Immature natural killer cell (primary cell): ENCODE results near the gene SPATS2L. TPM values are rescaled to one million over a fixed set of nuclear protein-coding genes. Genes with fewer than 3 reads are reported as not detected.

ENCODE experiments used
- DNase-seq, 3 donors: peaks; one replicate each; pipeline ENCODE4 v3.0.0; 2022; ENCODE audit warnings: mixed read lengths in 1 of 3
- H3K27ac Mint-ChIP-seq, 6 donors: one replicate each; pipeline ENCODE4 v1.8.0; 2020; ENCODE audit warnings: mixed read lengths in 6 of 6, mild to moderate bottlenecking in 5 of 6, inconsistent platforms in 4 of 6, moderate library complexity in 3 of 6
- H3K27me3 Mint-ChIP-seq, 3 donors: one replicate each; pipeline ENCODE4 v1.8.0; 2020 to 2021; ENCODE audit warnings: low read depth in 3 of 3, mild to moderate bottlenecking in 3 of 3, mixed read lengths in 3 of 3, moderate library complexity in 3 of 3, inconsistent platforms in 1 of 3
- H3K36me3 Mint-ChIP-seq, 3 donors: one replicate each; pipeline ENCODE4 v1.8.0; 2020; ENCODE audit warnings: mixed read lengths in 3 of 3, inconsistent platforms in 2 of 3, mild to moderate bottlenecking in 2 of 3
- H3K4me1 Mint-ChIP-seq, 2 donors: one replicate each; pipeline ENCODE4 v1.8.0; 2020; ENCODE audit warnings: inconsistent platforms in 2 of 2, mild to moderate bottlenecking in 2 of 2, mixed read lengths in 2 of 2, moderate library complexity in 1 of 2
- H3K4me3 Mint-ChIP-seq, 5 donors: one replicate each; pipeline ENCODE4 v1.8.0; 2020; ENCODE audit warnings: mild to moderate bottlenecking in 5 of 5, mixed read lengths in 5 of 5, inconsistent platforms in 3 of 5, moderate library complexity in 3 of 5
- H3K9me3 Mint-ChIP-seq, 6 donors: one replicate each; pipeline ENCODE4 v1.8.0; 2020; ENCODE audit warnings: mild to moderate bottlenecking in 6 of 6, mixed read lengths in 6 of 6, inconsistent platforms in 4 of 6, moderate library complexity in 3 of 6
- polyA plus RNA-seq, 3 donors: library from polyadenylated mRNA; unstranded; fragments of 300-500 nt; fragmentation: Illumina TruSeq; gene quantifications; one replicate each; pipeline ENCODE4 v1.2.3, GENCODE V29; 2021

The SPATS2L gene, protein sequence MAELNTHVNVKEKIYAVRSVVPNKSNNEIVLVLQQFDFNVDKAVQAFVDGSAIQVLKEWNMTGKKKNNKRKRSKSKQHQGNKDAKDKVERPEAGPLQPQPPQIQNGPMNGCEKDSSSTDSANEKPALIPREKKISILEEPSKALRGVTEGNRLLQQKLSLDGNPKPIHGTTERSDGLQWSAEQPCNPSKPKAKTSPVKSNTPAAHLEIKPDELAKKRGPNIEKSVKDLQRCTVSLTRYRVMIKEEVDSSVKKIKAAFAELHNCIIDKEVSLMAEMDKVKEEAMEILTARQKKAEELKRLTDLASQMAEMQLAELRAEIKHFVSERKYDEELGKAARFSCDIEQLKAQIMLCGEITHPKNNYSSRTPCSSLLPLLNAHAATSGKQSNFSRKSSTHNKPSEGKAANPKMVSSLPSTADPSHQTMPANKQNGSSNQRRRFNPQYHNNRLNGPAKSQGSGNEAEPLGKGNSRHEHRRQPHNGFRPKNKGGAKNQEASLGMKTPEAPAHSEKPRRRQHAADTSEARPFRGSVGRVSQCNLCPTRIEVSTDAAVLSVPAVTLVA
- 1 to 10 TPM in 2 of 3 donors, not detected in 1; 3.4 to 3.9 TPM for polyA plus RNA-seq

DNA sequence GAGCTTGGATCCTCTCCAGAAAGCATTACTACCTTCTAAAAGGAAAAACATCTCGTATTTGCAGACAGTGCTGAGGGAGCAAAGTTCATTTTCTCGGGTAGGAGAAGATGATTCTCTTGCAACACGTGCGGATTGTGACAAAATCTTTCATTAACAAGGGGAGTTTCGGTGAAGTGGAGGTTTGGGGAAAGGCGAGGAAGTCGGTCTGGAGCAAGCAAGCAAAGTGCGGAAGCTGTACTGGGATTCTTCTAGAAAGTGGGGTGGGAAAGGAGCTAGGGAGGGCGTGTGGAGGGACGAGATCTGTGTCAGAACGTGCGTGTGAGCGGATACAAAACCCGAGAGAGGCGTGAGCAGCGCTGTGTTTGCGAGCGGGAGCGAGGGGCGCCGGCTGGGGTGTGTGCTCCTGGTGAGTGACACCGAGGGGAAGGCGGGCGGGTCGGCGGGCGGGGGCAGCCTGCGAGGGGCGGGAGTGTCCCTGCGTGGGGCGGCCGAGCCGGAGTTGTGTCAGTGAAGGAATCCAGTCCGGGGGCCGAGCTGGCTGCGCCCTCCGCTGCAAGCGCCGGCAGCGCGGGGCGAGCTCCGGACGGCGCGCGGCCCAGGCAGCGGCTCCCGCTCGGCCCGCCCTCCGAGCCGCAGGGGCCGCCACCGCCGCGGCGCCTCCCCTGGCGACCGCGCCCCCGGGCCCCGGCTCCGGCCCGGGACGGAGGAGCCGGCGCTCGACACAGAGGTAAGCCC lies at the start of gene SPATS2L:
TSS of gene SPATS2L (plus strand) at position 498 of the 735 bp plus-strand sequence. CDS start 82,552 bp downstream, outside the sequence.
- peaks cover 8 to 12% (median 9%) of the 10 kb centered on the region in 3 donors for H3K27me3 Mint-ChIP-seq
- H3K4me1 Mint-ChIP-seq: peaks cover 13 to 17% of the 10 kb centered on the region in 2 donors
- H3K27ac Mint-ChIP-seq: peak within 1 kb of the TSS in 5 of 6 donors; percentile 2 to 53 (median 41)
- H3K36me3 Mint-ChIP-seq: no peaks in the 10 kb centered on the region
- H3K4me3 Mint-ChIP-seq: peak within 1 kb of the TSS; percentile 89 to 95 (median 92)
- DNase-seq: peak; percentile 10 to 28 (median 16)
- H3K9me3 Mint-ChIP-seq: no peaks in the 10 kb centered on the region

DNA sequence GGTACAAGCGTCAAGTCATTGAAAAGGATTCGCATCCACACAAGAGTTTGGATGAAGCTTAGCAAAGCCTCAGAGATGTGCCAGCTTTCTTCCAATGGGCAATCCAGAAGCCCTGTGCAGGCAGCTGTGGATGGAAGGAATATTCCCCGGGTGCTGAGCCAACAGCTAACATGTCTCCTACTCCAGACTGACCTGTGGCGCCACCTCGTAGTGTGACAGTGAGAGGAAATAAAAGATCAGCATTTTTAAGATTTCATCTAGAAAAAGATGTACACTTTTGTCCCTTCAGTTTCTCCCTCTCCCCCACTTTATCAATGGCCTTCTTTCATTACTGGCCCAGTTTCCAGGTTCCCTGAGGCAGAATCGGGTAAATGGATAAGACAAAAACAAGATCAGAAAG lies 48.9 kb upstream of the SPATS2L start:
- H3K36me3 Mint-ChIP-seq: no peaks in the 10 kb centered on the region
- no peak overlapping the region for H3K27ac Mint-ChIP-seq
- no peaks in the 10 kb centered on the region for H3K9me3 Mint-ChIP-seq
- no peak overlapping the region for H3K4me3 Mint-ChIP-seq
- no peak for DNase-seq
- no peaks in the 10 kb centered on the region for H3K4me1 Mint-ChIP-seq
- H3K27me3 Mint-ChIP-seq: peaks cover 0 to 12% (median 7%) of the 10 kb centered on the region in 3 donors

DNA sequence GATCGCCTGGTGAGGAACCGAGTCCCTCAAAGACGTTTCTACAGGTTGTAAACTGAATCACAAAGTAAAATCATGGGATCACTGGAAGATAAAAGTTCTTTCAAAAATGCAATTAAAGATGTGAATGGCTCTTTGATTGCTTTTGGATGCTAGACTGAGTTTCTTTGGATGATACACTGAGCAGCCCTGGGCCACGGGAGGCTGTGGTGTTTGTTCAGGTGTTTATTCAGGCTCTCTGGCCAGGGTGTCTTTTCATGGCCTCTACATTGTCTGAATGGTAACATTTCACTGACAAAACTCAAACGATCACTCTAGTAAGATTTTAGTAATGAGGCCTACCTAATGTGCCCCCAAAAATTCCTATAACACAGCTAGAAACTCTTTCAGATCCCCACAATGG lies 48.4 kb upstream of the SPATS2L start:
- DNase-seq: no peak
- Mint-ChIP-seq H3K36me3 (no peaks in the 10 kb centered on the region), H3K4me1 (no peaks in the 10 kb centered on the region), H3K9me3 (no peaks in the 10 kb centered on the region), H3K4me3 (no peak overlapping the region), H3K27ac (no peak overlapping the region), H3K27me3 (peaks cover 0 to 10% (median 7%) of the 10 kb centered on the region in 3 donors)

DNA sequence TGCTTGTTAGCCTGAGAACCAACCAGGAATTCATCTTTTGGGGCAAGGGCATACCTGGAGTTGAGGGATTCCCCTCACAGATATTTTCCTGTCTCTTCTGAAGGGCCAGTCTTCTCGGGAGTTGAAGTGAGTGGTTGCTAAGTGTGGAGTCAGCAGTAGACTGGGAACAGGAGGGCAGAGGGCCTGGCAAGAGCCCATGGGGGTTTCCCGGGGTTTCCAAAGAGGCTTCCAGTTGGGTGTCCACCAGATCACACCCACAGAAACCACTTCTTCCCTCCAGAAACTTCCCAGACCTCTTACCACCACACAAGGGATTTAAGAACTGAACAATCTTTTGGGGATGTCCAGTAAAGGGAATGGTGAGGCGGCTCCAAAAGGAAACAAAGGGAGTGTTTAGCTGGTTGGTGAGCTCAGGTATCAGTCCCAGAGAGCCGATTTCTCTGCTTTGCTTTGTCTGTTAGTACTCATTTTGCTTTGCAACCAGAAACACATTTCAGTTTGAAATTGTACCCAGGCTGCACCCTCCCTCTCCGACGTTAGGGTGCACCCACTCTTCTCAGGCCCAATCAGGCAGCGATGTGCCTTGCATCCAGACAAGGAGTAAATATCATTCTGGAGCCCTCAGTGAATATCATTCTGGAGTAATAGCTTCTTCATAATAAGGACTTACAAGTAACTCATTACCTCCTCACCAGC lies 47.5 kb upstream of the SPATS2L start:
- no peak for DNase-seq
- no peak overlapping the region for H3K4me3 Mint-ChIP-seq
- no peaks in the 10 kb centered on the region for H3K4me1 Mint-ChIP-seq
- H3K27ac Mint-ChIP-seq: no peak overlapping the region
- H3K27me3 Mint-ChIP-seq: peaks cover 0 to 10% (median 7%) of the 10 kb centered on the region in 3 donors
- H3K36me3 Mint-ChIP-seq: no peaks in the 10 kb centered on the region
- no peaks in the 10 kb centered on the region for H3K9me3 Mint-ChIP-seq

DNA sequence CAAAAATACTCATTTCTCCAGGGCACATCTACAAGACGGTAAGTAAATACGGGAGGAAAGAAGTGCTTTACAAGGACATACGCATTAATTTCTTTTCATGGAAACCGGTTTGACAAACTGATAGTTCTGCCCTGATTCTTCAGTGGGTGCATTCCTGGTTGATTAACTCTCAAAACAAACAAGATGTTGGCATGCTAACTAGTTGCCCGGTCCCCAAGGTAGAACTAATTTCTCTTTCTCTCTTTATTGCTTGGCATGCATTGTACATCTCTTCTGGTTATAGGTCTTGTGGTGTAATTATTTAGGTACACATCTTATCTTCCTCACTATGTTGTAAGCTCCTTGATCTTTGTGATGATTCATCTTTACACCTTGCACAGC lies 46.9 kb upstream of the SPATS2L start:
- Mint-ChIP-seq H3K27me3 (peaks cover 0 to 10% (median 7%) of the 10 kb centered on the region in 3 donors), H3K36me3 (no peaks in the 10 kb centered on the region)

DNA sequence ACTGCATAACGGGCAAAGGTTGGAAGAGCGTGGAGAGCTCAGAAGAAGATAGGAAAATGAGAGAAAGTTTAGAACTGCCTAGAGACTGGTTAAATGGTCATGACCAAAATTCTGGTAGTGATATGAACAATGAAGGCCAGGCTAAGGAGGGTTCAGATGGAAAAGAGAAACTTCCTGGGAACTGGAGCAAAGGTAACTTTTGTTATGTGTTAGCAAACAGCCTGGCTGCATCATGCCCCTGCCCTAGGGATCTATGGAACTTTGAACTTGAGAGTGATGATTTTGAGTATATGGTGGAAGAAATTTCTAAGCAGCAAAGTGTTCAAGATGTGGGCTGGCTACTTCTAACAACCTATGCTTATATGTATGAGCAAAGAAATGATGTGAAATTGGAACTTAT lies 44.4 kb upstream of the SPATS2L start:
- no peaks in the 10 kb centered on the region for H3K9me3 Mint-ChIP-seq

More for the DNA sequence above, 46.9 kb upstream of the SPATS2L start:
- Mint-ChIP-seq H3K9me3 (no peaks in the 10 kb centered on the region), H3K27ac (no peak overlapping the region), H3K4me3 (no peak overlapping the region), H3K4me1 (no peaks in the 10 kb centered on the region)
- no peak for DNase-seq

DNA sequence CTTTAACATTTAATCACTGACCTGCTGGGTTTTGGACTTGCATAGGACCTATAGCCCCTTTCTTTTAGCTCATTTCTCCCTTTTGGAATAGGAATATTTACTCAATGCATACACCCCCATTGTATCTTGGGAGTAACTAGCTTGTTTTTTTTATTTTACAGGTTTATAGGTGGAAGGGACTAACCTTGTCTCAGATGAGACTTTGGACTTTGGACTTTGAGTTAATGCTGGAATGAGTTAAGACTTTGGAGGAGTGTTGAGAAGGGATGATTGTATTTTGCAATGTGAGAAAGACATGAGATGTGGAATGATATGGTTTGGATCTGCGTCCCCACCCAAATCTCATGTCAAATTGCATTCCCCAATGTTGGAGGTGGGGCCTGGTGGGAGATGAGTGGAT lies 43.2 kb upstream of the SPATS2L start:
- Mint-ChIP-seq H3K9me3 (no peaks in the 10 kb centered on the region), H3K4me3 (no peak overlapping the region), H3K36me3 (no peaks in the 10 kb centered on the region), H3K27ac (no peak overlapping the region), H3K4me1 (no peaks in the 10 kb centered on the region), H3K27me3 (peaks cover 2 to 4% (median 2%) of the 10 kb centered on the region in 3 donors)
- no peak for DNase-seq

More for the DNA sequence above, 44.4 kb upstream of the SPATS2L start:
- Mint-ChIP-seq H3K27ac (no peak overlapping the region), H3K27me3 (peaks cover 2 to 6% (median 2%) of the 10 kb centered on the region in 3 donors), H3K4me3 (no peak overlapping the region), H3K4me1 (no peaks in the 10 kb centered on the region), H3K36me3 (no peaks in the 10 kb centered on the region)
- no peak for DNase-seq

DNA sequence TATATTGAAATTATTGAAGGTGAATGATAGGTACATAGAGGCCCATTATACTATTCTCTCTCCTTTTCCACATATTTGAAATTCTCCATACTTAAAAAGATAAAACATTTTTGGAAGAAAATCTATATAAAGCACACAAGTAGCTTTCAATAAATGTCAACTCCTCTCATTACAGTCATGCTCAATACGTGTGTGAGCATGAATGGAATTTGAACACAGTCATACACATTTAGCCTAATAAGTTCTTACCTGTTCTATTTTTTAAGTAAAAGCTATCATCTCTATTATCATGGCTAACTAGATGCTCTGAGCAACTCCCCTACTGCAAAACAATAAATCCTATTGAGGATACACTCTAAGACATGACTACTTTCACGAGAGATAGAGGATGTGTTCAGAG lies 41.9 kb upstream of the SPATS2L start:
- Mint-ChIP-seq H3K27me3 (peaks cover 2 to 4% (median 3%) of the 10 kb centered on the region in 3 donors), H3K27ac (no peak overlapping the region), H3K36me3 (no peaks in the 10 kb centered on the region), H3K4me1 (no peaks in the 10 kb centered on the region), H3K9me3 (no peaks in the 10 kb centered on the region), H3K4me3 (no peak overlapping the region)
- no peak for DNase-seq

DNA sequence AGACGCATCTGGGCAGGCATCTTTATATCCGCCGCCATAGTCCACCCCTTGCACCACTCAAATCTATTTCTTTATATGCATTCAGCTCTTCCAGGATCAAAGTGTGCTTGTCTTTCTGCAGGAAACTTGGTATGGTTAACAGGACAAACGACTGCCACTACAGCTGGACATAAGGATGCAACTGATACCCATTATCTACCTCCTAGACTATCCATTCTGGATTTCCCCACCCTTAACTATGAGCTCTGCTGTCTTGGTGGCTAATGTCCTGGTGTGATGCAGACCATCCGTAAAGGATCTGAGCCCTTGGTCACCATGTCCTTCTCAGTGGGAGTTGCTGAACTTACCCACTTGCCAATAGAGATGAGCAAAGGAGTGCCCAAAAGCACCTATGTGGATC lies 40.1 kb upstream of the SPATS2L start:
- Mint-ChIP-seq H3K4me1 (no peaks in the 10 kb centered on the region), H3K4me3 (no peak overlapping the region), H3K9me3 (no peaks in the 10 kb centered on the region), H3K27me3 (peaks cover 2 to 3% (median 2%) of the 10 kb centered on the region in 3 donors), H3K36me3 (no peaks in the 10 kb centered on the region), H3K27ac (no peak overlapping the region)
- DNase-seq: no peak

DNA sequence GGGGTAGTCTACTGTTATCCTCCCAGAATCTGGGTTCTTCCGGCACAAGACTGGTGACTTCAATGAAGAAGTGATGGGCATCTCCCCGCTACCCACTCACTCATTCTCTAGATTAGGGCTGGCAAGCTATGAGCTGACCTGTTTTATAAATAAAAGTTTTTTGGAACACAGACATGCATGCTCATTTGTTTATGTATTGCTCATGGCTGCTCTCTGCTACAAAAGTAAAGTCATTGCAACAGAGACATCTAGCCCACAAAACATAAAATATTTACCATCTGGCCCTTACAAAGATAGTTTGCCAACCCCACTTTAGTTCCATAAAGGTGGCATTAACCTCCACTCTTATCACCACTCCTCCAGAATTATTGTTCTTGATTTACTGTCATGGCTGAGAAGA lies 39.1 kb upstream of the SPATS2L start:
- Mint-ChIP-seq H3K27me3 (peaks cover 2 to 3% (median 2%) of the 10 kb centered on the region in 3 donors), H3K4me1 (no peaks in the 10 kb centered on the region), H3K9me3 (no peaks in the 10 kb centered on the region), H3K4me3 (no peak overlapping the region), H3K36me3 (no peaks in the 10 kb centered on the region), H3K27ac (no peak overlapping the region)
- no peak for DNase-seq

DNA sequence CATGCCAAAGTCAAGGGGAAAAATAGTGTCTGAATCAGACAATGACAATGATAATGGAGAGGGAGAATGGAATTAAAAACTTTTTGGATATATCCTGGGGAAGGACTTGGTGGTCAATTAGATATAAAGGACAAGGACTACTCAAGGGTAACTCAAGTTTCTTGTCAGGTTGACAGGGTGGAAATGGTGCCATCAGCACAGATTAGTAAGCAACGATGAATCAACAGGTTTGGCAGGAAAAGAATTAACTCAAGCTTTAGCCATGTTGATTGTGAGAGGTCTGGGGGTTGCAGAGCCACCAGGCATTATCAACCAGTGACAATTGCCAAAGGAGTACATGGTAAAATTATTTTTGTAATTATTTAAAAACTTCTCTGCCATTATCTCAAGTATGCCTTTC lies 35.8 kb upstream of the SPATS2L start:
- Mint-ChIP-seq H3K9me3 (no peaks in the 10 kb centered on the region), H3K27me3 (peaks cover 1 to 2% (median 2%) of the 10 kb centered on the region in 3 donors), H3K4me1 (no peaks in the 10 kb centered on the region), H3K27ac (no peak overlapping the region), H3K36me3 (no peaks in the 10 kb centered on the region), H3K4me3 (no peak overlapping the region)
- DNase-seq: no peak

DNA sequence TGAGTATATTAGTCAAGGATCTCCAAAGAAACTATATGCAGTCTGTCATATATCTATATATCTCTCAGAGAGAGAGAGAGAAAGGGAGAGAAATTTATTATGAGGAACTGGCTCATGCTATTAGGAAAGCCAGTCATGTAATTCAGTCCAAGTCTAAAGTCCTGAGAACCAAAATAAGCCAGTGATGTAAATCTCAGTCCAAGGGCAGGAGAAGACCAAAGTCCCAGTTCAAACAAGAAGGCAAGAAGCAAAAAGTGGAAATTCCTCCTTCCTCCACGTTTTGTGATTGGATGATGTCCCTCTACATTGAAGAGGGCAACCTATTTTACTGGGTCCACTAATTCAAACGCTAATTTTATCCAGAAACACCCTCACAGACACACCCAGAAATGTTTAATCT lies 34.2 kb upstream of the SPATS2L start:
- DNase-seq: no peak
- H3K9me3 Mint-ChIP-seq: no peaks in the 10 kb centered on the region
- no peak overlapping the region for H3K4me3 Mint-ChIP-seq
- H3K27me3 Mint-ChIP-seq: peaks cover 1 to 2% (median 2%) of the 10 kb centered on the region in 3 donors
- no peaks in the 10 kb centered on the region for H3K36me3 Mint-ChIP-seq
- H3K4me1 Mint-ChIP-seq: no peaks in the 10 kb centered on the region
- H3K27ac Mint-ChIP-seq: no peak overlapping the region

DNA sequence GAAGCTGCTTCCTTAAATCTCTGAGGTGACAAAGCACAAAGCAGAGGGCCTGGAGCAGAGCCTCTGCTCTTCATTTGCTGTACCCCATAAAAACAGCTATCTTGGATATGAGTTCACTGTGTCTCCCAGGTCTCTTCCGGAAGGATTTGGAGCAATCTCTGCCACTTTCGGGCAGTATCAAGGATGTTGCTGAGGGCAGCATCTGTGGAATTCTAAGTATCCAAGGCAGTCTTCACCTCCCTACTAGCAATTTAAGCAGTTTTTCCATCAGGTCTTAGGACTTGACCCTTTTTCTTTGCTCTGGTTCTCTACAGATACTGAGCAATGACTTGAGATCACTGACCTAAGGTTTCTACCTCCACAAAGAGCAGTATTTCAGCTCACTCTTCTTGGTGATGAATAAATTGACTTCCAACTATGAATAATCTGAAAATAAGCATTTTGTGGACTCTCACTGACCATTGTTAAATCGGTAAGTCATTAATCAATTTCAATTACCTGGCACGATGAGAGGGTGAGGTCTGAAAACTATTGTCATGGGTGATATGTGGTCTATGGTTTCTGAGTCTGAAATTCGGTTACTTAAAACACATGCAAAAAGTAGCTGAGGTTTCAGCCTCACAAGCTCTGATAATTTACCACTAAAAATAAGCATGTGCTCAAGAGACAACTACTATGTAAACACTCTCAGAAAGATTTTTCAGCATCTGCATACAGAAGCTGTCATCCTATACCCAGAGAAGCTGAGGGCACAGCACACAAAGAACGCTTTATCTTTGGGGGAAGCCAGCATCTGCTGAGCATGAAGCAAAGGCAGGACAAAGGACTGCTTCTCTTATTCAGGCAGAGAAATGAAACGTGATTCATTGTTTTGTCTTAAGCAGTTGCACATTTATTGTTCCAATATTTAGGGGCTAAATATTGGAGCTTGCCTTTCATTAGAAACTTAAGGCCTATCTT lies 32.1 kb upstream of the SPATS2L start:
- Mint-ChIP-seq H3K4me1 (no peaks in the 10 kb centered on the region), H3K4me3 (no peak overlapping the region), H3K27ac (no peak overlapping the region), H3K9me3 (no peaks in the 10 kb centered on the region), H3K36me3 (no peaks in the 10 kb centered on the region), H3K27me3 (peaks cover 0 to 3% (median under 1%) of the 10 kb centered on the region in 3 donors)
- no peak for DNase-seq
